ENCODE measurements around the gene SEMA5A. TPM values are rescaled to one million over a fixed set of nuclear protein-coding genes. Genes with fewer than 3 reads are reported as not detected.

SEMA5A gene
- total RNA-seq, 2 donors from 2014 or later, result 3.4 to 40.2 TPM

DNA sequence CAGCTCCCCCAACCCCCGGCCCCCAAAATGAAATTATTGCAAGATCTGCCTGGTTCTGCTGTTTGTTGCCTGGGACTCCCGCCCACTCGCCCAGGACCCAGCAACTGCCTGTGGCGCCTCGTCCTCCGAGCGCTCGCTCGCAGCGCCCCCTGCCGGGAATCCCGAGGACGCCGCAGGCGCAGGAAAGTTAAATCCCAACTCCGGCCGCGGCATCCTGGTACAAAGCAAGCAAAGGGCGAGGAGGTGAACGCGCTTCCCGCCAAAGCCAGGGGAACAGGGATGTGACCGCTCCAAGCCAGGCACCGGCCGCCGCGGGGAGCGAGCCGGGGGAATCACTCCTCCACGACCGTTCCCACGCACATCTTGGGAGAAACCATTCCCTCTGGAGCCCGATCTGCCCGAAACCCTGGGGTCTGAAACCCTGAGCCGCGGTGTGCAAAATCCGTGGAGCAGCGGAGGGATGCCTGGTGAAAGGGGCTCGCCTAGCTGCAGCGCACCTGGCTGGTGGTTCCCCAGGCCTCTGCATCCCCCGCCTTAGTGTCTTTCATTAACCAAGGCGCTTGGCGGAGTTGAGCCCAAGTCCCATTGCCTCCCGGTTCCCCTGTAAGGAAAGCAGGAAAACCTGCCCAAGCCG is 1.3 kb downstream of the SEMA5A start:
- peaks cover 0 to 3% of the 10 kb centered on the region in 2 donors for H3K36me3 ChIP-seq (replicated peaks in 1 of 2; ENCODE audit: insufficient read depth in 1 of 2, low read depth in 2 of 2)
- 0 to 3% methylated on average over 19 to 45 of the region's 45 CpGs for WGBS, 2 donors
- peak overlapping the region; percentile 6 to 94 (median 64) for H3K27ac ChIP-seq
- peak overlapping the region; percentile 81 to 96 for H3K4me3 ChIP-seq
- H3K9me3 ChIP-seq, result no peaks in the 10 kb centered on the region
- TF ChIP-seq, protein P1, sequence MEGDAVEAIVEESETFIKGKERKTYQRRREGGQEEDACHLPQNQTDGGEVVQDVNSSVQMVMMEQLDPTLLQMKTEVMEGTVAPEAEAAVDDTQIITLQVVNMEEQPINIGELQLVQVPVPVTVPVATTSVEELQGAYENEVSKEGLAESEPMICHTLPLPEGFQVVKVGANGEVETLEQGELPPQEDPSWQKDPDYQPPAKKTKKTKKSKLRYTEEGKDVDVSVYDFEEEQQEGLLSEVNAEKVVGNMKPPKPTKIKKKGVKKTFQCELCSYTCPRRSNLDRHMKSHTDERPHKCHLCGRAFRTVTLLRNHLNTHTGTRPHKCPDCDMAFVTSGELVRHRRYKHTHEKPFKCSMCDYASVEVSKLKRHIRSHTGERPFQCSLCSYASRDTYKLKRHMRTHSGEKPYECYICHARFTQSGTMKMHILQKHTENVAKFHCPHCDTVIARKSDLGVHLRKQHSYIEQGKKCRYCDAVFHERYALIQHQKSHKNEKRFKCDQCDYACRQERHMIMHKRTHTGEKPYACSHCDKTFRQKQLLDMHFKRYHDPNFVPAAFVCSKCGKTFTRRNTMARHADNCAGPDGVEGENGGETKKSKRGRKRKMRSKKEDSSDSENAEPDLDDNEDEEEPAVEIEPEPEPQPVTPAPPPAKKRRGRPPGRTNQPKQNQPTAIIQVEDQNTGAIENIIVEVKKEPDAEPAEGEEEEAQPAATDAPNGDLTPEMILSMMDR (IDR thresholded peaks at IDR 0.05), result peak; percentile 93 to 96 (median 95)
- TF ChIP-seq POLR2A (IDR thresholded peaks at IDR 0.05), result peak in 2 of 3 donors; percentile 41 to 49
- peaks cover 15% of the 10 kb centered on the region for H3K4me1 ChIP-seq
- ATAC-seq (peak; percentile 77), DNase-seq (peak; percentile 85 to 89 (median 88))
- H3K27me3 ChIP-seq, result no peaks in the 10 kb centered on the region
- intact Hi-C loops (cut with DNase I), result loop anchor here (10.0 kb wide), 1 partner anchor 700 kb away; the partner anchor contains the start of gene ATPSCKMT

DNA sequence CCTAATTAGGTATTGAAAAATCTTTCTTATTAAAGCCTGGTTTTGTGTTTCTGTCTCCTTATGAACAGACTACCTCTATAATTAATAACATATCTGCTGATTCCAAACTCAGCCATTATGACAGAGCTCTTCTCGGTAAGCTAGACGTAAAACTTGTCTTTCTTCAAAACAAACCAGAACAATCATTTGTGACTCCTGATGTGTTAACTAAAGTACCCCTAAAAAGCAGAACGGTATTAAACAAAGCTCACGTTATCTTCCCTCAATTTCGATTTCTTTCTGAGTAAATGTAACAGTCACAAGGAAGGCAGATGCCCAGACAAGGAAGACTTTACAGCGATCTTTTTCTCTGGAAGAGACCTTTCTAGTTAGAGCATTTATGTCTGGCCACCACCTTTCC is 1.8 kb downstream of the SEMA5A start:
- peak; percentile 1 for ATAC-seq
- Histone ChIP-seq H3K36me3 (replicated peaks in 1 of 2; ENCODE audit: insufficient read depth in 1 of 2, low read depth in 2 of 2) (peaks cover 0 to 2% of the 10 kb centered on the region in 2 donors), H3K27ac (peak overlapping the region; percentile 6 to 66 (median 41)), H3K4me3 (peak overlapping the region in 1 of 2 donors; percentile 96), H3K27me3 (no peaks in the 10 kb centered on the region), H3K9me3 (no peaks in the 10 kb centered on the region), H3K4me1 (peaks cover 15% of the 10 kb centered on the region)
- TF ChIP-seq, protein P1 (IDR thresholded peaks at IDR 0.05), result no peak
- TF ChIP-seq POLR2A (IDR thresholded peaks at IDR 0.05), result no peak
- 4 to 6% methylated on average over 6 of the region's 6 CpGs for WGBS, 2 donors
- intact Hi-C loops (cut with DNase I), result loop anchor here (10.0 kb wide), 1 partner anchor 701 kb away; the partner anchor contains the start of gene ATPSCKMT
- no peak for DNase-seq

DNA sequence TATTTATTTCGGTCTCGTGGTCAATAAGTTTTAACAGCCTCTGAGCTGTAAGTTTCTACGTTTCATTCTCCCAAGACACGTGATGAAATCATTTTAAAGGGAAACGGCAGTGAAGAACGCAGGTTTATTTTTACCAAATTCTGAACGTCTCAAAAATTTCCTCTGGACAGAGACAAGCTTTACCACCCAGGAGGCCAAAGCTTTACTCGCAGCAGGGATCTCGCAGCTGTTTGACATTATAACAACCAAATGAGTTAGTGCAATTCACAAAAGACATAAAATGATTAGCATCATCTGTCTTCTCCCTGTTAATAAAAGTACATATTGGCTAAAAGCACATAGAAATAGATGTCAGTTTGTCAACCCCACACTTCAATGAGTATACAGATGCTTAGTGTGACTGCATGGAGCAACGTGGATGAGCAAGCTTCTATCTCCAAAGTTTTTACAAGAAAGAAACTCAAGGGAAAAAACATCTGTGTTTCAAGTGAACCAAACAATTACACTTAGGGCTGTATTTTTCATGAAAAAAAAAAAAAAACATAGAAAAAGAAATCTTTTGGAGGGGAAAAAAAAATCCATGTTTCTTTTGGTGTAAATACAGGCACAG is 2.5 kb downstream of the SEMA5A start:
- H3K27ac ChIP-seq, result no peak overlapping the region
- H3K27me3 ChIP-seq, result no peaks in the 10 kb centered on the region
- intact Hi-C loops (cut with DNase I), result loop anchor here (10.0 kb wide), 1 partner anchor 701 kb away; the partner anchor contains the start of gene ATPSCKMT
- no peaks in the 10 kb centered on the region for H3K9me3 ChIP-seq
- H3K4me3 ChIP-seq, result no peak overlapping the region
- WGBS, 2 donors, result 69 to 73% methylated on average over 10 of the region's 10 CpGs
- H3K36me3 ChIP-seq (replicated peaks in 1 of 2; ENCODE audit: insufficient read depth in 1 of 2, low read depth in 2 of 2), result no peaks in the 10 kb centered on the region
- no peak for TF ChIP-seq POLR2A (IDR thresholded peaks at IDR 0.05)
- TF ChIP-seq, protein P1 (IDR thresholded peaks at IDR 0.05), result no peak
- DNase-seq, result no peak
- ATAC-seq, result no peak
- peaks cover 15% of the 10 kb centered on the region for H3K4me1 ChIP-seq

DNA sequence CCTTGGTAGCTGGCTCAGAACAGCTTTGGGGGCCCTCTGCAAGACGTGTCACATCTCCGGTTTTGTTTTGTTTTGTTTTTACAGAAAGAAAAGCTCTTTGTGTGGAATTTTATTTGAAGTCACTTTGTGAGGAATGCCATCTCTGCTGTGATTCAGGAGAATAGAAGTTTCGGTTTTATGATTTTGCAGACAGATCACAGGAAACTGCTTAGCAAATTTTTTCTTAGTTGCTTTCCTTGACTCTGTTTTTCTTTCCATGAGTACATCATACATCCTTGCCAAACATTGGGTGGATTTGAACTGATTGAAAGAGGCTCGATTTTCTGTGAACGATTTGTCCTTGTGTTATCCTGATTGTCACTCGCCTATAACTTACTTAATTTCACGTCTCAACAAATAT is 5.1 kb downstream of the SEMA5A start:
- no peak for TF ChIP-seq POLR2A (IDR thresholded peaks at IDR 0.05)
- TF ChIP-seq, protein P1 (IDR thresholded peaks at IDR 0.05), result no peak
- no peak for DNase-seq

More for the DNA sequence above, 5.1 kb downstream of the SEMA5A start:
- Histone ChIP-seq H3K4me3 (no peak overlapping the region), H3K9me3 (no peaks in the 10 kb centered on the region), H3K4me1 (peaks cover 5% of the 10 kb centered on the region), H3K27me3 (no peaks in the 10 kb centered on the region), H3K36me3 (replicated peaks in 1 of 2; ENCODE audit: insufficient read depth in 1 of 2, low read depth in 2 of 2) (no peaks in the 10 kb centered on the region), H3K27ac (no peak overlapping the region)
- intact Hi-C loops (cut with DNase I), result loop anchor here (10.0 kb wide), 1 partner anchor 704 kb away; the partner anchor contains the start of gene ATPSCKMT
- WGBS, 2 donors, result 49 to 59% methylated on average over 7 of the region's 7 CpGs
- no peak for ATAC-seq
